IPS-18a (cell line): Measurements from ENCODE around the gene COQ10B.
A peak's percentile ranks its signal among the peaks of the same experiment; 100 is the strongest.

Source experiments
- H3K27ac ChIP-seq: one replicate; pipeline ENCODE4 v1.5.1; 2013; ENCODE audit warnings: low read length
- H3K27me3 ChIP-seq: one replicate; pipeline ENCODE4 v1.6.1; 2013; ENCODE audit warnings: mild to moderate bottlenecking, low read length; ENCODE audit not compliant: control insufficient read depth, insufficient read depth
- H3K36me3 ChIP-seq: one replicate; pipeline ENCODE4 v1.6.1; 2013; ENCODE audit warnings: low read depth, low read length; ENCODE audit not compliant: control insufficient read depth
- H3K4me1 ChIP-seq: one replicate; pipeline ENCODE4 v1.6.1; 2013; ENCODE audit warnings: low read depth, low read length; ENCODE audit not compliant: control insufficient read depth
- H3K4me3 ChIP-seq: one replicate; pipeline ENCODE4 v1.5.1; 2013; ENCODE audit warnings: low read length
- H3K9ac ChIP-seq: one replicate; pipeline ENCODE4 v1.6.1; 2013; ENCODE audit warnings: mild to moderate bottlenecking, low read length, moderate library complexity
- H3K9me3 ChIP-seq: one replicate; pipeline ENCODE4 v1.6.1; 2013; ENCODE audit warnings: low read depth, low read length; ENCODE audit not compliant: control insufficient read depth

COQ10B gene

GRCh38 chr2:197504512-197504911 is 51.2 kb downstream of the COQ10B start:
- H3K9ac ChIP-seq, result no peak overlapping the region
- H3K27me3 ChIP-seq, result no peaks in the 10 kb centered on the region
- peaks cover 41% of the 10 kb centered on the region for H3K36me3 ChIP-seq
- no peak overlapping the region for H3K27ac ChIP-seq
- H3K4me1 ChIP-seq, result peaks cover 7% of the 10 kb centered on the region
- no peaks in the 10 kb centered on the region for H3K9me3 ChIP-seq
- no peak overlapping the region for H3K4me3 ChIP-seq

- Histone ChIP-seq H3K9ac (no peak overlapping the region), H3K4me1 (peaks cover 7% of the 10 kb centered on the region), H3K9me3 (no peaks in the 10 kb centered on the region), H3K27me3 (no peaks in the 10 kb centered on the region), H3K36me3 (peaks cover 39% of the 10 kb centered on the region), H3K27ac (no peak overlapping the region), H3K4me3 (no peak overlapping the region)
Observed at GRCh38 chr2:197506658-197507057, 53.3 kb downstream of the COQ10B start.

GRCh38 chr2:197513915-197514314 is 60.6 kb downstream of the COQ10B start:
- no peak overlapping the region for H3K27ac ChIP-seq
- H3K9ac ChIP-seq, result no peak overlapping the region
- no peak overlapping the region for H3K4me3 ChIP-seq
- no peaks in the 10 kb centered on the region for H3K9me3 ChIP-seq
- H3K4me1 ChIP-seq, result peaks cover 12% of the 10 kb centered on the region
- H3K27me3 ChIP-seq, result no peaks in the 10 kb centered on the region
- H3K36me3 ChIP-seq, result no peaks in the 10 kb centered on the region

GRCh38 chr2:197514754-197515153 is 61.4 kb downstream of the COQ10B start:
- Histone ChIP-seq H3K4me1 (peaks cover 12% of the 10 kb centered on the region), H3K9me3 (no peaks in the 10 kb centered on the region), H3K27ac (no peak overlapping the region), H3K4me3 (peak overlapping the region; percentile 92), H3K27me3 (no peaks in the 10 kb centered on the region), H3K36me3 (no peaks in the 10 kb centered on the region), H3K9ac (peak overlapping the region; percentile 69)

GRCh38 chr2:197515315-197515738 is 62.0 kb downstream of the COQ10B start:
- no peaks in the 10 kb centered on the region for H3K27me3 ChIP-seq
- no peaks in the 10 kb centered on the region for H3K9me3 ChIP-seq
- no peaks in the 10 kb centered on the region for H3K36me3 ChIP-seq
- peak overlapping the region; percentile 92 for H3K4me3 ChIP-seq
- peaks cover 17% of the 10 kb centered on the region for H3K4me1 ChIP-seq
- peak overlapping the region; percentile 69 for H3K9ac ChIP-seq
- peak overlapping the region; percentile 37 for H3K27ac ChIP-seq

- no peaks in the 10 kb centered on the region for H3K27me3 ChIP-seq
- H3K36me3 ChIP-seq, result no peaks in the 10 kb centered on the region
Observed at GRCh38 chr2:197515739-197516392, 62.5 kb downstream of the COQ10B start, which contains the start of gene MOB4. Gene MOB4, plus strand, starts transcription at chr2:197516066. Its CDS starts 21 bp downstream, at chr2:197516087.

GRCh38 chr2:197516393-197516761 is 63.0 kb downstream of the COQ10B start:
- H3K4me1 ChIP-seq, result peaks cover 20% of the 10 kb centered on the region
- H3K4me3 ChIP-seq, result peak overlapping the region; percentile 92
- no peaks in the 10 kb centered on the region for H3K27me3 ChIP-seq
- no peak overlapping the region for H3K27ac ChIP-seq
- H3K9ac ChIP-seq, result peak overlapping the region; percentile 73
- no peaks in the 10 kb centered on the region for H3K9me3 ChIP-seq
- H3K36me3 ChIP-seq, result no peaks in the 10 kb centered on the region

More at GRCh38 chr2:197515739-197516392, 62.5 kb downstream of the COQ10B start, which contains the start of gene MOB4:
- peak within 1 kb of the TSS; percentile 73 for H3K9ac ChIP-seq
- H3K4me1 ChIP-seq, result peaks cover 18% of the 10 kb centered on the region
- peak within 1 kb of the TSS; percentile 92 for H3K4me3 ChIP-seq
- no peaks in the 10 kb centered on the region for H3K9me3 ChIP-seq
- peak within 1 kb of the TSS; percentile 37 for H3K27ac ChIP-seq

GRCh38 chr2:197517150-197517549 is 63.8 kb downstream of the COQ10B start:
- Histone ChIP-seq H3K4me3 (peak overlapping the region; percentile 92), H3K9me3 (no peaks in the 10 kb centered on the region), H3K27ac (no peak overlapping the region), H3K4me1 (peaks cover 20% of the 10 kb centered on the region), H3K27me3 (no peaks in the 10 kb centered on the region), H3K9ac (peak overlapping the region; percentile 73), H3K36me3 (no peaks in the 10 kb centered on the region)
